Measurements from ENCODE around the gene HOXA10. TPM values are rescaled to one million over a fixed set of nuclear protein-coding genes. Genes with fewer than 3 reads are reported as not detected.

The HOXA10 gene
- total RNA-seq, 1 experiment from 2014 or later, result not detected

DNA sequence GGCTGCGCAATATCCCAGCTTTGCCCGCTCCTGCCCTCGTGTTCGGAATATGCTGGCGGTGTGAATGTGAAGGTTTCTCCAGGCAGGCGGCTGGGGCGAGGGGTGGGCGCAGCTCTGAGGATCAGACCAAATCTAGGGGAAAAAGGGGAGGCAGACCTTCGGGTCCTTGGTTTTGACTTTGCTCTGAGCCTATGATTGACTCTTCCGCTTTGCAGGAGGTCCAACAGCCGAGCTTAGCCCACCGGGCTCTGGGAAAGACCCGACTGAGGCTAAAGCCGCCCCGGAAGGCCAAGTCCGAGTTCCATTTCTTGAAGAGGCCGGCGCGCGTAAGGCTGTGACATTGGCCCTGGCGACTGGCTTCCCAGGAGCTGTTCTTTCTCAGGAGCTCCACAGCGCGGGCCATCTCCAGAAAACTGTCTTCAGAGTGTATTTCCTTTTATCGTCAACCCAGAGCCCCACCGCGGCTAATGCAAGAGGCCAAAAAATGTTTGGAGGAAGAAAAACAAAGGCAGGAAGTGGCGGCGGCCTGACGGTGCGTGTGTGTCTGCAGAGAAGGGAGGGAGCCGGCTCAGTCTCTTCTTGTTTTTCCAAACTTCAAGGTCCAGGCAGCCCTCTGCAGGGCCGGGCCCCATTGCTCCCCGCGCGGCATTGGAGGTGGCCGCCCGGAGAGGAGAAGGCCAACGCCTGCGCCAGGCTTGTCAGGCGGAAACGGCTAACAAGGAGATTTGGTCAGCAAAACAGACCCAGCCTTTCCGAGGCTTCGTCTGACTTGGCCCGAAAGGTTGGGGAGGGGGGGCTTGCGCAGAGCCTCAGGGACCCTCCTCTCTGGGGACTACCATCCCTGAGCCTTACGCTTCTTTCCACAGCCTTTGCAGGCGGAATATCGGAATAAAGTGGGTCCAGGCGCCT is 14.5 kb upstream of the HOXA10 start:
- no peak overlapping the region for H3K27ac ChIP-seq (ENCODE audit: low read depth, low read length, poor library complexity, severe bottlenecking)
- BruUV-seq (replicated peaks), result no TSS peak
- no peaks in the 10 kb centered on the region for H3K9me3 ChIP-seq (ENCODE audit: low read depth, low read length, poor library complexity, severe bottlenecking)
- ChIA-PET POLR2A (ENCODE audit: low non-redundant PET) (no interaction called here), CTCF (no interaction called here)
- H3K27me3 ChIP-seq (replicated peaks; ENCODE audit: insufficient read depth, low read depth, low read length, poor library complexity), result peaks cover 100% of the 10 kb centered on the region
- DNase-seq (ENCODE audit: low spot score), result no peak
- no peaks in the 10 kb centered on the region for H3K4me1 ChIP-seq (ENCODE audit: insufficient read depth, low read length, poor library complexity, severe bottlenecking)
- H3K36me3 ChIP-seq (ENCODE audit: insufficient read depth, low read length, poor library complexity, severe bottlenecking), result no peaks in the 10 kb centered on the region
- intact Hi-C loops (cut with micrococcal nuclease; ENCODE audit: unreplicated experiment), result no loop called here
- no peak overlapping the region for H3K4me3 ChIP-seq (ENCODE audit: low read depth, low read length, poor library complexity, severe bottlenecking)
- TF ChIP-seq EZH2 (IDR thresholded peaks at IDR 0.05; ENCODE audit: borderline replicate concordance, low read depth, low read length, poor library complexity, severe bottlenecking) (peak; percentile 86), CTCF (conservative IDR thresholded peaks at IDR 0.05; ENCODE audit: low read depth, low read length) (no peak)

DNA sequence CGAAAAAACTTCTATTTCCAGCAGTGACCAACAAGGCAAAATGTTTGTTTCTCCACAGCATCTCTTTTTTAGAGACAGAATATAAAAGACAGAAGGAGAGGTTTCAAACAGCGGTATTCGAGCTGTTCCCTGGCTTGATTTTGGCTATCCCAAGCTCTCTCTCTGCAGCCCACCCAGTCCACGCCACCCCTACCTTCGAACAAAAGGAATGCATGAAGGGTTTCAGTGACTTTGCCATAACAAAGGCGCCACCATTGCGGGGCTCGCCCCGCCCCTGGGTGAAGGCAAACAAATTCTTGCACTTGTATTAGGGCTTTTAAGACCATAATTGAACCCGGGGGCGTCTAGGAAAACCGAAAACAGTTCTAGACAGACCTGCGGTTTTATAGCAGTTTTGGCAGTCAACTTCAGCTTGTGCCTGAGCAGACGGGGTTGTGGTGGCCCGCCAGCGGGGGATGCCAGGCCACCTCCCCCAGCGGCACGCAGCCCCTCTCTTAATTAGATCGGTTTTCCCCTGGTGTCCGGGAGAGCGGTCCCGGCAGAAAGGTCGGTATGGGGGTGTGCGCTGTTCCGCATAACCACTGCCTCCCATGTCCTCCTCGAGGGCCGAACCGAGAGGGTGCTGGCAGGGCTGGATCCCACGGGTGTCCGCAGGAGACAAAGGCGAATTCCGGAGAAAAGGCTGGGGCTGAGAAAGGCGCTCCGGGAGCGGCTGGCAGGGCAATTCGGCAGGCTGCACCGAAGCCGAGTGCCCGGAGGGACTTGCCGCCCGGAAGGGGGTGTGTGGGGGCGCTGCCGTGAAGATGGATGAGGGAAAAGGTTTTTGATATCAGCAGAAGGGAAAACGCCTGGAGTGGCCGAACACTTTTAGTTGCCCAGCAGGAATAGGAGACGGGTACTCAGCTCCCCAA is 13.6 kb upstream of the HOXA10 start:
- no peak overlapping the region for H3K27ac ChIP-seq (ENCODE audit: low read depth, low read length, poor library complexity, severe bottlenecking)
- no peak overlapping the region for H3K4me3 ChIP-seq (ENCODE audit: low read depth, low read length, poor library complexity, severe bottlenecking)
- ChIA-PET CTCF (interaction anchor here (0.7 to 1.8 kb wide), 2 partner anchors 8 to 12 kb away, joined by 3 to 6 read pairs; no protein-coding TSS in a partner anchor), POLR2A (ENCODE audit: low non-redundant PET) (no interaction called here)
- H3K27me3 ChIP-seq (replicated peaks; ENCODE audit: insufficient read depth, low read depth, low read length, poor library complexity), result peaks cover 100% of the 10 kb centered on the region
- H3K36me3 ChIP-seq (ENCODE audit: insufficient read depth, low read length, poor library complexity, severe bottlenecking), result no peaks in the 10 kb centered on the region
- no peaks in the 10 kb centered on the region for H3K4me1 ChIP-seq (ENCODE audit: insufficient read depth, low read length, poor library complexity, severe bottlenecking)
- DNase-seq (ENCODE audit: low spot score), result no peak
- no peak for TF ChIP-seq CTCF (conservative IDR thresholded peaks at IDR 0.05; ENCODE audit: low read depth, low read length)
- TF ChIP-seq EZH2 (IDR thresholded peaks at IDR 0.05; ENCODE audit: borderline replicate concordance, low read depth, low read length, poor library complexity, severe bottlenecking), result peak; percentile 83
- intact Hi-C loops (cut with micrococcal nuclease; ENCODE audit: unreplicated experiment), result no loop called here
- BruUV-seq (replicated peaks), result no TSS peak
- no peaks in the 10 kb centered on the region for H3K9me3 ChIP-seq (ENCODE audit: low read depth, low read length, poor library complexity, severe bottlenecking)

GRCh38 chr7:27186668-27187474 is 12.8 kb upstream of the HOXA10 start:
- peaks cover 100% of the 10 kb centered on the region for H3K27me3 ChIP-seq (replicated peaks; ENCODE audit: insufficient read depth, low read depth, low read length, poor library complexity)
- BruUV-seq (replicated peaks), result no TSS peak
- H3K4me1 ChIP-seq (ENCODE audit: insufficient read depth, low read length, poor library complexity, severe bottlenecking), result no peaks in the 10 kb centered on the region
- no peak overlapping the region for H3K27ac ChIP-seq (ENCODE audit: low read depth, low read length, poor library complexity, severe bottlenecking)
- TF ChIP-seq CTCF (conservative IDR thresholded peaks at IDR 0.05; ENCODE audit: low read depth, low read length) (no peak), EZH2 (IDR thresholded peaks at IDR 0.05; ENCODE audit: borderline replicate concordance, low read depth, low read length, poor library complexity, severe bottlenecking) (peak; percentile 29)
- no peak for DNase-seq (ENCODE audit: low spot score)
- ChIA-PET CTCF (interaction anchor here (0.7 to 1.8 kb wide), 2 partner anchors 9 to 11 kb away, joined by 3 to 6 read pairs; no protein-coding TSS in a partner anchor), POLR2A (ENCODE audit: low non-redundant PET) (no interaction called here)
- no peaks in the 10 kb centered on the region for H3K9me3 ChIP-seq (ENCODE audit: low read depth, low read length, poor library complexity, severe bottlenecking)
- intact Hi-C loops (cut with micrococcal nuclease; ENCODE audit: unreplicated experiment), result no loop called here
- no peaks in the 10 kb centered on the region for H3K36me3 ChIP-seq (ENCODE audit: insufficient read depth, low read length, poor library complexity, severe bottlenecking)
- H3K4me3 ChIP-seq (ENCODE audit: low read depth, low read length, poor library complexity, severe bottlenecking), result no peak overlapping the region
